Epithelial cell of esophagus (primary cell): ENCODE measurements around the gene PRAF2.
A peak's percentile ranks its signal among the peaks of the same experiment; 100 is the strongest.

ENCODE experiments used
- DNase-seq: peaks from one replicate; pipeline ENCODE4 v3.0.0; 2010; ENCODE audit warnings: low read depth
- H3K4me3 ChIP-seq: 2 replicates; pipeline ENCODE4 v1.5.1; 2011; ENCODE audit warnings: mild to moderate bottlenecking, low read length, control low read depth
- CTCF ChIP-seq: IDR thresholded peaks from 2 replicates; pipeline ENCODE4 v1.5.1; 2011; ENCODE audit warnings: low read depth, mild to moderate bottlenecking, low read length, control low read depth, inconsistent platforms; ENCODE audit not compliant: insufficient read depth; ENCODE audit errors: missing control alignments

PRAF2 gene

GRCh38 chrX:49037883-49038475, 35.8 kb downstream of the PRAF2 start:
- no peak for TF ChIP-seq CTCF
- peak; percentile 53 for DNase-seq
- H3K4me3 ChIP-seq: no peak overlapping the region

GRCh38 chrX:49030283-49030682, 43.5 kb downstream of the PRAF2 start:
- no peak for TF ChIP-seq CTCF
- DNase-seq: no peak
- no peak overlapping the region for H3K4me3 ChIP-seq

DNA sequence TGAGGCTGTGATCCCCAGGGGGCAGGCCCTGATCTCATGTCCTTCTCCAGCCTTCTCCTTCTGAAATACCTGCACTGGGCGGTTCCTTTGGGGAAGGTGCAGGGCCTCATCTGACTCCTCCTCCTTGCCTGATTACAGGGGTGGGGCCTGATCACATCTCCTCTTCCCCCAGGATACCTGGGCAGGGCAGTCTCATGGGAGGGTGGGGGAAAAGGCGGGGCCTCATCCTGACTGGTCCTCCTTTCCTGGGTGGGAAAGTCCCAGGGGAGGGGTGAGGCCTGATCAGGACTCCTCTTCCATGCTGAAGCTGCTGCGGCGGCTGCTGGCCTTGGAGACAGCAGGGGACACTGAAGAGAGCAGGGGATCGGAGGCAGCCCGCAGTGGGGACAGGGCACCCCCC, 43.9 kb downstream of the PRAF2 start:
- TF ChIP-seq CTCF: no peak
- no peak overlapping the region for H3K4me3 ChIP-seq
- peak; percentile 88 for DNase-seq
